ENCODE data around the gene OGDHL. TPM values are rescaled to one million over a fixed set of nuclear protein-coding genes. Genes with fewer than 3 reads are reported as not detected.

OGDHL gene
- total RNA-seq, 1 donor from 2014 or later = 12.3 TPM

DNA sequence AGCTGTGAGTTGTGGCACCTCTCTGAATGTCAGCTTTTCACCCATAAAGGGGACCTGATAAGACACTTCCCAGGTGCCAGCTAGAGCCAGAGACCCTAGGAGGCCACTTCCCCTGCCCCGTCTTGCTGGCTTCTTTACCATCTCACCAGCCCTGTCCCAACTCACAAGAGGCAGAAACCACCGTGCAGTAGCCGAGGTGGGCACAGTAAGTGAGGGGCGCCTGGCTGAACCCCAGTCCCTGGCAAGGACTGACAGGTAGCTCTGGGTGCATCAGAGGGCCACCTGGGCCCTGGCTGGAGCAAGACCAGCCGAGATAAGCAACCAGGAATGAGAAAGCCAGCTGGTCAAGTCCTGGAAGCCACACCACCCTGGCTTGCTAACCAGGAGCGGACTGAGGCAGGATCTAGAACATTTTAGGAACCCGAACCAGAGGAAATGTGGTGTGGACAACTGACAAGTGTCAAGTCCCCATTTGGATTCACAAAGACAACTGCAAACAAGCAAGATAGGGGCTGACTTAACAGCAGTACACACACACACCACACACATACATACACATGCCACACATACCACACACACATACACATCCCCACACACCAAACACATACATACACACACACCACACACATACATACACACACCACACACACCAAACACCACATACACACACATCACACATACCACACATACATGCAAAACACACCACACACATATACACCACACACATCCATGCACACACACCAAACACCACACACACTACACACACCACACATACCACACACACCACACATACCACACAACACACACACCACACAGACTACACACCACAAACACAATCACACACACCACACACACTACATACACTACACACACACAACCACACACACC, 20.8 kb downstream of the OGDHL start:
- TF ChIP-seq, protein P1, sequence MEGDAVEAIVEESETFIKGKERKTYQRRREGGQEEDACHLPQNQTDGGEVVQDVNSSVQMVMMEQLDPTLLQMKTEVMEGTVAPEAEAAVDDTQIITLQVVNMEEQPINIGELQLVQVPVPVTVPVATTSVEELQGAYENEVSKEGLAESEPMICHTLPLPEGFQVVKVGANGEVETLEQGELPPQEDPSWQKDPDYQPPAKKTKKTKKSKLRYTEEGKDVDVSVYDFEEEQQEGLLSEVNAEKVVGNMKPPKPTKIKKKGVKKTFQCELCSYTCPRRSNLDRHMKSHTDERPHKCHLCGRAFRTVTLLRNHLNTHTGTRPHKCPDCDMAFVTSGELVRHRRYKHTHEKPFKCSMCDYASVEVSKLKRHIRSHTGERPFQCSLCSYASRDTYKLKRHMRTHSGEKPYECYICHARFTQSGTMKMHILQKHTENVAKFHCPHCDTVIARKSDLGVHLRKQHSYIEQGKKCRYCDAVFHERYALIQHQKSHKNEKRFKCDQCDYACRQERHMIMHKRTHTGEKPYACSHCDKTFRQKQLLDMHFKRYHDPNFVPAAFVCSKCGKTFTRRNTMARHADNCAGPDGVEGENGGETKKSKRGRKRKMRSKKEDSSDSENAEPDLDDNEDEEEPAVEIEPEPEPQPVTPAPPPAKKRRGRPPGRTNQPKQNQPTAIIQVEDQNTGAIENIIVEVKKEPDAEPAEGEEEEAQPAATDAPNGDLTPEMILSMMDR (conservative IDR thresholded peaks at IDR 0.05) = no peak
- no peaks in the 10 kb centered on the region for H3K27me3 Mint-ChIP-seq
- H3K36me3 Mint-ChIP-seq = no peaks in the 10 kb centered on the region
- no peaks in the 10 kb centered on the region for H3K9me3 Mint-ChIP-seq
- no peak for DNase-seq (ENCODE audit: extremely low spot score, unreplicated experiment)
- H3K4me1 Mint-ChIP-seq (ENCODE audit: unreplicated experiment) = no peaks in the 10 kb centered on the region
- H3K27ac Mint-ChIP-seq = no peak overlapping the region
- H3K4me3 Mint-ChIP-seq = no peak overlapping the region

DNA sequence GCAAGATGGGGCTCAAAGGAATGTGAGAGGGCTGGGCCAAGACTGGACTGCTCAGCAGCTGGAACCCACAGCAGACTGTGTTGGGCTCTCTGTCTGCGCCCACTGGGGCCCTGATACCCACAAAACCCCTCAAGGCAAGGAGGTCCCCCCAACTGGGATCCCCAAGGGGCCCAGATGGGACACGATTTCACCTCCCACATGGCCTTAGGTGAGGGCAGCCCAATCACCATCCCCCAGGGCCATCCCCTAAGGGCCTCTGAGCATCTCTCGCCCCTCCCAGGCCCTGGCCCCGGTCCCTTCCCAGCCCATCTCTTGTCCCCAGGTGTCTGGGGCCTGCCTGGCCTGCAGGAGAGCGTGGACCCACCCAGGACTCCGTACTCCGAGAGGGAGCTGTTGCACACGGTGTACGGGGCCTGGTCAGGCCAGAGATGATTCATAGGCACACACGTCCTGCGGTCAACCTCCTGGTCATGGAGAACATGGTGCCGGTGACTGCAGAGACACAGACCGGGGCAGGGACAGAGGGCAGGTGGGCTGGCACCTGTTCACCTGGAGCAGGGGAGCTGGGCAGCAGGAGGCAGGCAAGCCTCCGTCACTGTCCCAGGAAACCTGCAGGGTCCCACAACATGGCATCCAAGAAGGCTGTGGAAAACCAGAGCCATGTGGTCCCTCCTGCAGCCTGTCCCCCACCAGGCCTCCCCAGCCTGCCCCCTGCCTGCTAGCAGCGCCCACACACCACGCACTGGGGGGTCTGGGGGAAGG, 21.6 kb downstream of the OGDHL start:
- H3K9me3 Mint-ChIP-seq = no peaks in the 10 kb centered on the region
- no peaks in the 10 kb centered on the region for H3K4me1 Mint-ChIP-seq (ENCODE audit: unreplicated experiment)
- DNase-seq (ENCODE audit: extremely low spot score, unreplicated experiment) = no peak
- TF ChIP-seq, protein P1 (conservative IDR thresholded peaks at IDR 0.05) = no peak
- H3K27ac Mint-ChIP-seq = no peak overlapping the region
- no peaks in the 10 kb centered on the region for H3K36me3 Mint-ChIP-seq
- no peak overlapping the region for H3K4me3 Mint-ChIP-seq
- no peaks in the 10 kb centered on the region for H3K27me3 Mint-ChIP-seq

DNA sequence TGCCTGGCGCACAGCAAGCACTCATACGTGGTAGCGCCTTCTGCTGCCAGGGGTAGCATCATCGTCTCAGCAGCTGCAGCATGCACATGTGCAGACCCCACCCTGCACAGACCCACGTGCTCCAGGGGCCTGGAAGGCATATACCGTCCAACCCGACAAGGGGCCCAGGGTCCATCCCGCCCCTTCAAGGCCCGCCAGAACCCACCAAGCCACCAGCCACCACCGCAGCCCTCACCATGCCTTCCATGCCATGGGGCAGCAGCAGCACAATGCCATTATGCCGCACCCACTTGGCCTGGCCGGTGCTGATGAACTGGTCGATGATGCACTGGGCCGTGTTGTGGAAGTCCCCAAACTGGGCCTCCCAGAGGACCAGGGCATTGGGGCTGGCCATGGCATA, 22.7 kb downstream of the OGDHL start:
- Mint-ChIP-seq H3K27ac (no peak overlapping the region), H3K27me3 (no peaks in the 10 kb centered on the region), H3K4me3 (no peak overlapping the region), H3K36me3 (no peaks in the 10 kb centered on the region), H3K4me1 (ENCODE audit: unreplicated experiment) (no peaks in the 10 kb centered on the region), H3K9me3 (no peaks in the 10 kb centered on the region)
- no peak for DNase-seq (ENCODE audit: extremely low spot score, unreplicated experiment)
- TF ChIP-seq, protein P1 (conservative IDR thresholded peaks at IDR 0.05) = no peak

DNA sequence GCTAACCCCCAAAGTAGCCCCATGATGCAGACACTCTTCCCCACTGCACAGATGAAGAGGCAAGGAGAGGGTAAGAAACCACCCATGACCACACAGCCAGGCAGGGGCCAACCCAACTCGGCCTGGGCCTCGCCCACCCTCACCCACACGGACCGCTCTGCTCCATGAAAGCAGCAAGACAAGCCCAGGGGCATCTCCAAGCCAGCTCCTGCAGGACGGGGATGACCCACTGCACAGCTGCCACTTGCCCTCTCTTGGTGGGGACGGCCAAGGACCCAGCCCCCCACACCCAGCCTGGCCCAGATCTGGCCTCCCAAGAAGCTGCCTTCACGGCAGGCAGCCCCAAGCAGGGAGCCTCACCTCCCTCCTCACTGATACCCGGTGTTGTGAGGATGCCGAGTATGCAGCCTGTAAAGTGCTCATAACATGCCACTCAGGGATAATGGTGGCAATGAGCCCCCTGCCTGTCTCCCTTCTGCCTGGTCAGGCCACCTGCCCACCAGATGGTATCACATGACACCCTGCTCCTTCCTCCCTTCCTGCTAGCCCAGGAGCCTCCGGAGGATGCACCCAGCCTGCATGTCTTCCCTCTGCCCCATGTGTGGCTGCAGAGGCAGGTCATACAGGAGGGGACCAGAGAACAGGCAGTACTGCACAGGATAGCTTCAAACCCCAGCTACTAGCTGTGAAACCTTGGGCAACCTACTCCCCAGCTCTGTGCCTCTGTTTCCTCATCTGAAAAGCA, 23.3 kb downstream of the OGDHL start:
- Mint-ChIP-seq H3K9me3 (no peaks in the 10 kb centered on the region), H3K27ac (no peak overlapping the region), H3K36me3 (no peaks in the 10 kb centered on the region), H3K4me3 (no peak overlapping the region), H3K27me3 (no peaks in the 10 kb centered on the region), H3K4me1 (ENCODE audit: unreplicated experiment) (no peaks in the 10 kb centered on the region)
- TF ChIP-seq, protein P1 (conservative IDR thresholded peaks at IDR 0.05) = no peak
- no peak for DNase-seq (ENCODE audit: extremely low spot score, unreplicated experiment)

DNA sequence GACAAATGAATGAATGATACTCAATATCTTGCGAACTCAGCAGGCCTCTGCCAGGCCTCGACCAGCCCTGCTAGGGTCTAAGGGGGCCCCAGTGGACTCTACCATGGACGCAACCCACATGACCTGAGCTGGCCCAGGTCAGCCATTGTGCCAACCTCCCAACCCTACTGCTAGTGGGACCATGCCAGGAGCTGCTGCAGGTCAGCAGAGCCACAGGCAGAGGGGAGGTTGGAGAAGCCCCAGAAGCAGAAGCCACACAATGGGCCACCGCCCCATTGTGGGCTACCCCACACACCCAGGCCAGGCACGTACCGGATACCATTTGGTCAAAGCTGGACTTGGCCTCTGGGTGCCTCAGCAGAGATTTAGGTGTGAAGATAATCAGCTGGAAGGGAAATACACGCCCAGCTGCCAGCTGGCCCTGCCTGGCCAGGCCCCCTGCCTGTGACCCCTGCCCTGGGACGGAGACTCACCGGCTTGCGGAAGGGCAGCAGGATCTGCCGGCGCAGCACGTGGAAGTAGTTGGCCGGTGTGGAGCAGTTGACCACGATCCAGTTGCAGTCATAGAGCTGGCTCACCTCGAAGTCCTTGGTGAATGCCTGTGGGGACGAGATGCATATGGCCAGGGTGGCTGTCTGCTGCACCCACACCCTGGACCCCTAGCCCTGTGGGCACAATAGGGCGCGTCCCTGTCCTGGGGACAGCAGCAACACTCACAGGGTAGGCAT, 24.5 kb downstream of the OGDHL start:
- TF ChIP-seq, protein P1 (conservative IDR thresholded peaks at IDR 0.05) = no peak
- Mint-ChIP-seq H3K9me3 (no peaks in the 10 kb centered on the region), H3K36me3 (no peaks in the 10 kb centered on the region), H3K27me3 (no peaks in the 10 kb centered on the region), H3K4me3 (no peak overlapping the region), H3K27ac (no peak overlapping the region), H3K4me1 (ENCODE audit: unreplicated experiment) (no peaks in the 10 kb centered on the region)
- no peak for DNase-seq (ENCODE audit: extremely low spot score, unreplicated experiment)
